Small intestine (tissue), 7 donors: ENCODE data around the gene ZNF324B. TPM values are rescaled to one million over a fixed set of nuclear protein-coding genes. Genes with fewer than 3 reads are reported as not detected.

Experiments used
- DNase-seq, 2 donors: peaks; one replicate each; pipeline versions ENCODE4 v3.0.0 to v3.0.0-alpha.2; 2013
- FAIRE-seq: peaks from 2 replicates; lab custom pipeline; 2012; peaks lifted over from hg19 to GRCh38; lab: Jason Lieb, UNC
- H3K27ac ChIP-seq, 3 donors: one replicate each; pipeline ENCODE4 v1.5.1; 2013; ENCODE audit warnings: low read length in 2 of 3, mild to moderate bottlenecking in 2 of 3, control low read depth in 1 of 3, inconsistent platforms in 1 of 3, low read depth in 1 of 3, moderate library complexity in 1 of 3
- H3K27me3 ChIP-seq, 3 donors: one replicate each; pipeline ENCODE4 v1.6.1; 2013; ENCODE audit warnings: low read length in 3 of 3, inconsistent platforms in 1 of 3; ENCODE audit not compliant: control insufficient read depth in 3 of 3, insufficient read depth in 3 of 3
- H3K36me3 ChIP-seq, 3 donors: one replicate each; pipeline ENCODE4 v1.6.1; 2013; ENCODE audit warnings: low read length in 3 of 3, inconsistent platforms in 1 of 3, low read depth in 1 of 3, mild to moderate bottlenecking in 1 of 3, moderate library complexity in 1 of 3; ENCODE audit not compliant: control insufficient read depth in 3 of 3, insufficient read depth in 2 of 3
- H3K4me1 ChIP-seq, 3 donors: one replicate each; pipeline ENCODE4 v1.6.1; 2013; ENCODE audit warnings: low read length in 2 of 3, inconsistent platforms in 1 of 3, low read depth in 1 of 3, mild to moderate bottlenecking in 1 of 3, moderate library complexity in 1 of 3; ENCODE audit not compliant: control insufficient read depth in 3 of 3, insufficient read depth in 2 of 3
- H3K4me3 ChIP-seq, 3 donors: one replicate each; pipeline ENCODE4 v1.5.1; 2013; ENCODE audit warnings: low read length in 3 of 3, control low read depth in 1 of 3, inconsistent platforms in 1 of 3, low read depth in 1 of 3, mild to moderate bottlenecking in 1 of 3, moderate library complexity in 1 of 3
- H3K9me3 ChIP-seq, 2 donors: one replicate each; pipeline ENCODE4 v1.6.1; 2013; ENCODE audit warnings: low read depth in 1 of 2, low read length in 1 of 2; ENCODE audit not compliant: control insufficient read depth in 2 of 2, insufficient read depth in 1 of 2
- WGBS, 3 donors: extraction: QIAGEN DNeasy Blood & Tissue Kit; methylation state at CpG; one replicate each; pipeline ENCODE4 v1.1.7; 2013; 5-methylcytosine and 5-hydroxymethylcytosine counted together
- polyA plus RNA-seq, 4 donors: library from polyadenylated mRNA; stranded (reverse) in 3 of 4; unstranded in 1 of 4; fragments of 200-250 nt in 3 of 4; fragments of 120-200 nt in 1 of 4; gene quantifications; one replicate each; pipeline versions ENCODE4 v1.2.1 to v1.2.3, GENCODE V29; 2013
- donor health status: healthy with polysubstance abuse.
- donor health status: control.
- donor health status: control.
- donor health status: Bipolar disorder and iron deficiency.
- donor health status: healthy.

ZNF324B gene
- polyA plus RNA-seq, 4 donors: 1.1 to 4.9 (median 2.1) TPM

DNA sequence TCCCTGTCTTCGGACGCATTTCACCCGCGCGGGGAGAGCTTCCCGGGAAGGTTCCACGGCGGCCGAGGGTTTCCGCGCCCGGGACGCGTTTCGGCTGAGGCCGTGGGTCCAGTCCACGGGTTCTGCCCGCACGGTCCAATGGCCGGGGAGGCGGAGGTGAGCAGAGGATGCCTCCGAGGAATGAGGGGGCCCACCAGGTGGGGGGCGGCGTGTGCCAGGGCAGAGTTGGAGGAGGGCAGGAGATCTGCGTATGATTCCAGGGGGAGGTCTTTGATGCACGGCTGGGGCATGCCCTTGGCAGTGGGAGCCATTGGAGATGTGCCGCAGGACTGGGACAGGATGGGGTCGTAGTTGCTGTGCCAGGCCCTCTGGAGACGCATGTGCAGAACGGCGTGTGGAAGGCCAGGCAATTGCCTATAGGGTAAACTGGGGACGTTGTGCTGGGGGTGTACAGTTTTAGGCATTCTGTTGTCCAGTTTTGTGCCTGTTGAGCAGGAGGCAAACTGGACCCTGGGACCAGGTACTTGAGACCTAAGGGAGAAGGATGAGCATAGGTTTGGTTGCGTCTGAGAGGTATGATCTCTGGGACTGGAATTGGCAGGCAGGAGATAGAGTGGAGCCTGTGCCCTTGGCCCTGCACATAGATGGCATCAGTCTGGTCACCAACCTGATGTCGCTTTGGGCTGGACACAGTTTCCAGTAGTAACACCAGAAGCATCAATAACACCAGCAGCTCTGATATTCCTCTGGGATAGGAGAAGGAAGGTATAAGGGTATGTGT lies 42.2 kb upstream of the ZNF324B start:
- FAIRE-seq (no peak), DNase-seq (peak in 1 of 2 donors; percentile 51)
- peak overlapping the region; percentile 68 to 80 (median 80) for H3K4me3 ChIP-seq
- H3K9me3 ChIP-seq: no peaks in the 10 kb centered on the region
- 4 to 5% (median 4%) methylated on average over 32 to 34 of the region's 34 CpGs for WGBS, 3 donors
- peak overlapping the region in 2 of 3 donors; percentile 4 to 88 for H3K27ac ChIP-seq
- H3K36me3 ChIP-seq: peaks cover 0 to 5% (median 0%) of the 10 kb centered on the region in 3 donors
- no peaks in the 10 kb centered on the region for H3K27me3 ChIP-seq
- H3K4me1 ChIP-seq: peaks cover 4 to 12% (median 6%) of the 10 kb centered on the region in 3 donors

DNA sequence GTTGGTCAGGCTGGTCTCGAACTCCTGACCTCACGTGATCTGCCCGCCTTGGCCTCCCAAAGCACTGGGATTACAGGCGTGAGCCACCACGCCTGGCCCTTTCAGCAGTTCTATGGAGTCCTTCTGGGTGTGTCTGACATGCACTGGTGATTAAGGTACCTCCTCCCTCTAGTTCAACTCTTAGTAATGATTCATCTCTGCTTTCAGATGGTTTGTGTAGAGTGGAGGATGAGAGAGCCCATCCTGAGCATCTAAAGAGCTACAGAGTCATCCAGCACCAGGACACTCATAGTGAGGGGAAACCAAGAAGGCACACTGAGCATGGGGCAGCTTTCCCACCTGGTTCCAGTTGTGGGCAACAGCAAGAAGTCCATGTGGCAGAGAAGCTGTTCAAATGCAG lies 34.8 kb upstream of the ZNF324B start:
- H3K4me1 ChIP-seq: no peaks in the 10 kb centered on the region
- H3K9me3 ChIP-seq: peaks cover 0 to 31% of the 10 kb centered on the region in 2 donors
- WGBS, 3 donors: 97% methylated on average over 5 of the region's 5 CpGs
- H3K27ac ChIP-seq: no peak overlapping the region
- no peaks in the 10 kb centered on the region for H3K27me3 ChIP-seq
- no peak overlapping the region for H3K4me3 ChIP-seq
- peaks cover 0 to 36% (median 14%) of the 10 kb centered on the region in 3 donors for H3K36me3 ChIP-seq
- FAIRE-seq (no peak), DNase-seq (no peak)

DNA sequence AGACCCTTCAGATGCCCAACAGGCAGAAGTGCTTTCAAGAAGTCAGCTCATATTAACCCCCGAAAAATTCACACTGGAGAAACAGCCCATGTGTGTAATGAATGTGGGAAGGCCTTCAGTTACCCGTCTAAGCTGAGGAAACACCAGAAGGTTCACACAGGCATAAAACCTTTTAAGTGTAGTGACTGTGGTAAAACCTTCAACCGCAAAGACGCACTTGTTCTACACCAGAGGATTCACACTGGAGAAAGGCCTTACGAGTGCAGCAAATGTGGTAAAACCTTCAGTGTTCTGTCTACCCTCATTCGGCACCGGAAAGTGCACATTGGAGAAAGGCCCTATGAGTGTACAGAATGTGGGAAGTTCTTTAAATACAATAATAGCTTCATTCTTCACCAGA lies 34.4 kb upstream of the ZNF324B start:
- Histone ChIP-seq H3K27me3 (no peaks in the 10 kb centered on the region), H3K36me3 (peaks cover 0 to 36% (median 14%) of the 10 kb centered on the region in 3 donors), H3K9me3 (peaks cover 0 to 31% of the 10 kb centered on the region in 2 donors), H3K4me1 (no peaks in the 10 kb centered on the region), H3K27ac (no peak overlapping the region), H3K4me3 (no peak overlapping the region)
- DNase-seq: no peak
- FAIRE-seq: no peak
- WGBS, 3 donors: 96 to 98% (median 98%) methylated on average over 7 of the region's 7 CpGs

DNA sequence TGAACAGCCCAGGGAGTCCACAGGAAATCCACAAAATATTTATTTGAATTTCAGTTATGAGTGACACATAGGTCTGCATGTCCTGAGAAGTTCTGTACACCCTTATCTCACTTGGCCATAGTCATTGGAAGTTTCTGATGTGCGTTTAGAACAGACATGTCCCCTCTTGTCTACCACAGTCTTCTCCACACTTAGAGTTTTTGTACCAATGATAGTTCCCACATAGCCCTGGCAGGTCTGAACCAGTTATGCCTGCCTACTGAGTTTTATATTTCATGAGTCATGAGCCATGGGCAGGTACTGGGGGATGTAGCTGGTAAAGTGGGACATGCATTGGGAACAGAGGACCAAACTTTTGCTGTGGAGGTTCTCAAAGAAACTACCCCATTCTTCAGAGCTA lies 22.8 kb upstream of the ZNF324B start:
- FAIRE-seq: no peak
- no peak for DNase-seq
- Histone ChIP-seq H3K4me3 (no peak overlapping the region), H3K36me3 (peaks cover 0 to 5% (median under 1%) of the 10 kb centered on the region in 3 donors), H3K27me3 (no peaks in the 10 kb centered on the region), H3K27ac (no peak overlapping the region), H3K4me1 (no peaks in the 10 kb centered on the region), H3K9me3 (peaks cover 3 to 87% of the 10 kb centered on the region in 2 donors)
- WGBS, 3 donors: 64 to 79% (median 78%) methylated on average over 1 of the region's 1 CpG

DNA sequence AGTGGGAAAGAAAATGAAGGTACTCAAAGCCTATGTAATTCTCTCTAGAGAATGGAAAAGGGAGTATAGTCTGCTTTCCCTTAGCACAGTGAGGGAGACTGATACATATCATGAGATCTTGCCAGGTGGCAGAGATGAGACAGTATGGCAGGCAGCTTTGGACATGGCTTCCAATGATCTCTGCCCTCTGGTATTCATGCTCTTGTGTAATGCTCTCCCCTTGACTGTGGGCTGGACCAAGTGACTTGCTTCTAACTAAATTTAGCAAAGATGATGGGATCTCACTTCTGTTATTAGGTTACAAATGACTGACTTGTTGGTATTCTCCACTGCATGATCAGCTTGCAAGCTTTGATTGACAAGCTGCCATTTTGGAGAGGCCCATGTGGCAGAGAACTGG lies 21.7 kb upstream of the ZNF324B start:
- Histone ChIP-seq H3K27me3 (no peaks in the 10 kb centered on the region), H3K4me3 (no peak overlapping the region), H3K36me3 (peaks cover 6 to 15% (median 12%) of the 10 kb centered on the region in 3 donors), H3K4me1 (no peaks in the 10 kb centered on the region), H3K9me3 (peaks cover 5 to 95% of the 10 kb centered on the region in 2 donors), H3K27ac (no peak overlapping the region)
- no peak for DNase-seq
- no peak for FAIRE-seq

DNA sequence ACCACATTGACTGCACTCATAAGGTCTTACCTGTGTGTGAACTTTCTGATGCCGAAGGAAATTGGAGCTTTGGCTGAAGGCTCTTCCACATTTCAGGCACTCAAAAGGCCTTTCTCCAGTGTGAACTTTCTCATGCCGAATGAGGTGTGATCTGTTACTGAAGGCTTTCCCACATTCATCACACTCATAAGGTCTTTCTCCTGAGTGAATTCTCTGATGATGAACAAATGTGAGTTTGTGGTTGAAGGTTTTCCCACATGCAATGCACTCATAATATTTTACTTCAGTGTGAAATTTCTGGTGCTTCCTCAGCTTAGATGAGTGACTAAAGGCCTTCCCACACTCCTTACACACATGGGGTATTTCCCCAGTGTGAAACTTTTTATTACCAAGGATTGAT lies 17.2 kb upstream of the ZNF324B start:
- no peak overlapping the region for H3K4me3 ChIP-seq
- FAIRE-seq (no peak), DNase-seq (no peak)
- H3K9me3 ChIP-seq: peaks cover 9 to 96% of the 10 kb centered on the region in 2 donors
- 97 to 100% (median 98%) methylated on average over 2 of the region's 2 CpGs for WGBS, 3 donors
- H3K27ac ChIP-seq: no peak overlapping the region
- no peaks in the 10 kb centered on the region for H3K27me3 ChIP-seq
- peaks cover 6 to 47% (median 23%) of the 10 kb centered on the region in 3 donors for H3K36me3 ChIP-seq
- H3K4me1 ChIP-seq: peaks cover 0 to 3% (median 0%) of the 10 kb centered on the region in 3 donors

DNA sequence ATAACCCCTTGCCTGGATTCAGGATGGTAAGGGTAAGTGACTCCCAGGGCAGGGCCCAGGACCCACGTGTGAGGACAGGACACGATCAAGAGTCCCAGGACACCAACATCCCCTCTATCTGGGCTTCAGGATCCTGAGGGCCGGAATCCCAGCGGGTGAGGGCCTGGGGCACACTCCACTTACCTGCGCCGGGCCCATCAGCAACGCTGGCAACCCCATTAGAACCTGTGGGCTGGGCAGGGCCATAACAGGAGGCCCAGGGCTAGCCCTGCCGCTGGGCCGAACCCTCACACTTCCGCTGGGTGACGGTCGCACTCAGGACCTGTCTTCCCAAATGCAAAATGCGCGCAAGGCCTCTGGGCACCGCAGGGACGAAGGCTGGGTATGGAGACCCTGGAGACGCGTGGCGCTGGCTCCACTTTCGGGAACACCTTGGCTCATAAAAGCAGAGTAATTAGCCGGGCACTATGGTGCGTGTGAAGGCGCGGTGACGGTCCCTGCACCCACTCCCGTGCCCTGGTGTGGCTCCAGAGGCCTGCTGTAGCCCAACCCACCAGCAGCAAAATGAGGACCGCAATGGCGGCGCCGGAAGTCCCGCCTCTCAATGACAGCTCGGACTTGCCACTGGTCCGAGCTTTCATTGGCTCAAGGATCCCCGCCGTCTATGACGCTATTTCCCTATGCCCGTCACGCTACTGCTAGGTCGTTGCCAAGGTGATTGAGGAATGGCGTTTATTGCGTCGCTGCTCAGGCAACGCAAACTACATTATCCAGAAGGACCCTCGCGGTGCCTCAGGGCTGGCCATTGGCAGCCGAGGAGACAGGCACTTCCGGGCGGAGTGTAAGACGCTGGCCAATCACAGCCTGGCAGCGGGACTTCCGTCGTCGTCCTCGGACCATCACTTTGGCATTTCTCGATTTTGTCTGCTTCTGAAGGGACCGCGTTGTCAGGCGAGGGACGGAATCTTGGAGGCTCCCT lies 11.6 kb upstream of the ZNF324B start, which contains the start of gene ZNF132:
Gene ZNF132, minus strand, starts transcription at position 578 of the 979 bp plus-strand sequence. Its CDS starts 332 bp downstream, at position 246.
- no peak for FAIRE-seq
- peaks cover 3 to 56% of the 10 kb centered on the region in 2 donors for H3K9me3 ChIP-seq
- H3K4me1 ChIP-seq: peaks cover 0 to 13% (median 2%) of the 10 kb centered on the region in 3 donors
- peak; percentile 99 to 100 for DNase-seq
- peak within 1 kb of the TSS; percentile 49 to 75 (median 58) for H3K4me3 ChIP-seq
- peaks cover 0 to 31% (median 10%) of the 10 kb centered on the region in 3 donors for H3K36me3 ChIP-seq
- H3K27ac ChIP-seq: peak within 1 kb of the TSS in 2 of 3 donors; percentile 54 to 84
- H3K27me3 ChIP-seq: peaks cover 0 to 3% (median 0%) of the 10 kb centered on the region in 3 donors
- WGBS, 3 donors: 6 to 12% (median 10%) methylated on average over 57 to 59 of the region's 59 CpGs

DNA sequence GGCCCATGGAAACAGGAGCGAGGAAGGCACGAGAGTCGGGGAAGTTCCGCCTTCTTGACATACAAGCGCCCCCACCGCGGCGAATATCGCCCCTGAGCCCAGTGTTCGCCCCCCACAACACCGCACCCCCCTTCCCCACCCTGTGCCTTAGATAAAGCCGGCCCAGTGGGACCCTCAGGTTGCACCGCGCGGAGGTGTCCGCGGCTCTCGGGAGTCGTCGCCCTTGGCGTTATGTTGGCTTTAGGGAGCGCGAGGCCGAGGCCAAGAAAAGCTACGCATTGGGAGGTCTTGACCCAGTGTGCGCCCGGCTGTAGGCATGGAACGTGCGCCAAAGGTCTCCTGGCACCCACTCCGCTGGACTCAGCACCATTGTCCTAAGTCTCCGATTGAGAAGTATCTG lies 10.9 kb upstream of the ZNF324B start:
- WGBS, 3 donors: 16 to 47% (median 36%) methylated on average over 23 to 31 of the region's 31 CpGs
- Histone ChIP-seq H3K4me3 (peak overlapping the region; percentile 35 to 75 (median 58)), H3K36me3 (peaks cover 0 to 27% (median 7%) of the 10 kb centered on the region in 3 donors), H3K9me3 (peaks cover 0 to 50% of the 10 kb centered on the region in 2 donors), H3K4me1 (peaks cover 0 to 13% (median 2%) of the 10 kb centered on the region in 3 donors), H3K27ac (peak overlapping the region in 2 of 3 donors; percentile 33 to 67), H3K27me3 (peaks cover 0 to 3% (median 0%) of the 10 kb centered on the region in 3 donors)
- FAIRE-seq (no peak), DNase-seq (no peak)
